Natural killer cell treated with Interleukin-12 subunit alpha and Interleukin-12 subunit beta and Interleukin-15 and Interleukin-18, amount 100 ng/mL, for 72 hours (primary cell): ENCODE measurements around the gene SCLY. TPM values are rescaled to one million over a fixed set of nuclear protein-coding genes. Genes with fewer than 3 reads are reported as not detected.

ENCODE experiments used
- ATAC-seq, 2 donors: fragments of 150-1000 bp; cut with Tn5 transposase in 1 of 2; sonication (Bioruptor Pico), chemical (Tn5 transposase) in 1 of 2; 2 replicates each; pipeline ENCODE4 v1.10.0; 2021
- DNase-seq: peaks from one replicate; pipeline ENCODE4 v3.0.0; 2022; ENCODE audit warnings: low spot score
- H3K27ac Mint-ChIP-seq, 2 donors: 1 replicate in 1 of 2; 2 replicates in 1 of 2; pipeline ENCODE4 v1.8.0; 2022; ENCODE audit warnings: mixed read lengths in 2 of 2, mild to moderate bottlenecking in 1 of 2, moderate library complexity in 1 of 2
- H3K27me3 Mint-ChIP-seq, 2 donors: 1 replicate in 1 of 2; 2 replicates in 1 of 2; pipeline ENCODE4 v1.8.0; 2022; ENCODE audit warnings: mixed read lengths in 2 of 2
- H3K36me3 Mint-ChIP-seq: one replicate; pipeline ENCODE4 v1.8.0; 2022; ENCODE audit warnings: mixed read lengths
- H3K4me1 Mint-ChIP-seq, 2 donors: 1 replicate in 1 of 2; 2 replicates in 1 of 2; pipeline ENCODE4 v1.8.0; 2022; ENCODE audit warnings: low read depth in 2 of 2, mixed read lengths in 2 of 2, mild to moderate bottlenecking in 1 of 2
- H3K4me3 Mint-ChIP-seq: one replicate; pipeline ENCODE4 v1.8.0; 2022; ENCODE audit warnings: mixed read lengths
- H3K9me3 Mint-ChIP-seq: 2 replicates; pipeline ENCODE4 v1.8.0; 2022; ENCODE audit warnings: mixed read lengths
- total RNA-seq, 2 donors: library from RNA; stranded (reverse); gene quantifications; one replicate each; pipeline ENCODE4 v1.2.3, GENCODE V29; 2022

The SCLY gene
- total RNA-seq, 2 donors from 2014 or later: 46.5 to 99.5 TPM

- no peaks in the 10 kb centered on the region for H3K36me3 Mint-ChIP-seq
- no peaks in the 10 kb centered on the region for H3K4me1 Mint-ChIP-seq
- H3K27ac Mint-ChIP-seq: no peak overlapping the region
- ATAC-seq (no peak), DNase-seq (peak; percentile 49)
- no peaks in the 10 kb centered on the region for H3K9me3 Mint-ChIP-seq
- H3K27me3 Mint-ChIP-seq: peaks cover 0 to 14% of the 10 kb centered on the region in 2 donors
- H3K4me3 Mint-ChIP-seq: no peak overlapping the region
These were observed 60.9 kb downstream of the SCLY start for GRCh38 chr2:238121511-238122286.

DNA sequence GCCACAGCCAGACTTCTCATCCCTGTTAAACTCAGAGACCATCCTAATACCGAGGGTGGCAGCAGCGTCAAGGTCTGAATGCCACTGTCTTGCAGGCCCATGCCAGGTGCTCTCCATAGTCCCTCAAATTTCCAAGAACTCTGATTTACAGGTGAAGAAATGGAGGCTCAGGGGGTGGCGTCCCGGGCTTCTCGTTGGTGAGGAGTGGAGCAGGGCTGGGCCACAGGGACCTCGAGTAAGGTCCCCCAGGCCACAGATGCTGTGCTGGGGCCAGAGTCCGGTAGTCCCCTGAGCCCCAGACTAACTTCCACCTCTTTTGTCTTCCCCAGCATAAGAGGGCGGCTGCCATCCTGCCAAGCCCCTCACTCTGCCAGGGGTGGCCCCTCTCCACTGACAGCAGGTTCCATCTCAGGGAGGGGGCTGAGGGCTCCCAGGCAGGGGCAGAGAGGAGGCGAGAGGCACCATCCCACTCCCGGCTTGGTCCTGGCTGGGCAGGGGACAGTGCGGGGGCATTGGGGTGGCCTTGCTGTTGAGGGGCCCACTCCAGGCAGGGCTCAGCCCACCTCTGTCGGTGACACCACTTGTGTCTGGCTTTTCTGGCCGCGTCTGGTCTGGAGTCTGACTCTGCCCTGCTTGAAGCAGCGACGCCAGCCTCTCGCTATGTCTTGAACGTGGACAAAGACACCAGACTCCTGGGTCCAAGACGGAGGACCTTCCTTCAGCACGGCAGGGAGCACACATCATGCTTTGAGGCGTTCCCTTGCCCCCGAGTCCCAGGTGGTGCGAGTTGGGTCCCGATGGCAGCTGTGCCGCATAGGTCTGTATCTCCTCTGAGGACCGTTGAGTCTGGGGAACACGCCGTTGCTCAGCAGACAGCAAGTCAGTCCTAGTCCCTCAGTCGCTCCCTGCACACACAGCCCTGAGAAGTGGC is 61.8 kb downstream of the SCLY start:
- no peak for ATAC-seq
- peak; percentile 49 for DNase-seq
- Mint-ChIP-seq H3K9me3 (no peaks in the 10 kb centered on the region), H3K27ac (no peak overlapping the region), H3K4me1 (no peaks in the 10 kb centered on the region), H3K4me3 (no peak overlapping the region), H3K36me3 (no peaks in the 10 kb centered on the region), H3K27me3 (peaks cover 0 to 12% of the 10 kb centered on the region in 2 donors)

DNA sequence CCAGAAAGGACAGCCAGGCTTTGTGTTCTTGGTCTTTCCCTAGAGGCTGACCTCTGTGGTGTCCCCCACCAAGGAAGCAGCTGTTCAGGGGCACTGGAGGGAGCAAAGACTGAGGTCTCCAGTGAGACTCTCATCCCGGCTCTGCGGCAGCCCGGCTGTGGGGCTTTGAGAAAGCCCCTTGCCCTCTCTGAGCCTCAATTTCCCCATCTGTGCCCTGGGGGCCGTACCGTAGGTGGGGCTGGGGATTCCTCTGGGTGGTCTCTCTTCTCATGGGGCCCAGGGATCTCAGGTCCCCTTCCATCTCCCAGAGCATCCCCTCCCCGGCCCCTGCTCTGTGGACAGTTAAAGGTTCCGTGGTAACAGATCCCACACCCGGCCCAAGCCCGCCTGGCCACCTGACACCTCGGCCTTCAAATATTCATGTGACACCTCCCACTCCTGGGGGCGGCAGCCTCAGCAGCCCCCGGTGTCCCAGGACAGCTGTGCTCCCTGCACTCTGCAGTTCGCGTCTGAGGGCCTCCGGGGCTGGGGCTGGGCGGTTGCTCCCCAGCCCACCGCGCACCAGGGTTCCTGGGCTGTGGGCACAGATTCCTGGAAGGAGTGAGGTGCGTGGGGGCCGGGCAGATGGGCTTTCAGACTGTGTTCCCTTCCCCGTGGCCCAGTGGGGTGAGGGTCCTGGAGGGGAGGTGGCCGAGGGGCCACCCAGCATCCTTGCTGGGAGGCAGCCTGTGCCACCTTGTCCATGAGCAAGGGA is 62.6 kb downstream of the SCLY start:
- H3K36me3 Mint-ChIP-seq: no peaks in the 10 kb centered on the region
- DNase-seq (peak; percentile 50), ATAC-seq (no peak)
- H3K9me3 Mint-ChIP-seq: no peaks in the 10 kb centered on the region
- no peak overlapping the region for H3K4me3 Mint-ChIP-seq
- no peak overlapping the region for H3K27ac Mint-ChIP-seq
- H3K4me1 Mint-ChIP-seq: no peaks in the 10 kb centered on the region
- peaks cover 0 to 7% of the 10 kb centered on the region in 2 donors for H3K27me3 Mint-ChIP-seq

- Mint-ChIP-seq H3K4me3 (no peak overlapping the region), H3K9me3 (no peaks in the 10 kb centered on the region), H3K4me1 (no peaks in the 10 kb centered on the region), H3K36me3 (no peaks in the 10 kb centered on the region), H3K27ac (no peak overlapping the region), H3K27me3 (peaks cover 0 to 2% of the 10 kb centered on the region in 2 donors)
- no peak for ATAC-seq
- DNase-seq: peak; percentile 50
These were observed 63.2 kb downstream of the SCLY start for GRCh38 chr2:238123991-238124470.

GRCh38 chr2:238124488-238125126 is 63.8 kb downstream of the SCLY start:
- Mint-ChIP-seq H3K4me3 (no peak overlapping the region), H3K27me3 (no peaks in the 10 kb centered on the region), H3K27ac (no peak overlapping the region), H3K9me3 (no peaks in the 10 kb centered on the region), H3K4me1 (no peaks in the 10 kb centered on the region), H3K36me3 (no peaks in the 10 kb centered on the region)
- ATAC-seq (no peak), DNase-seq (peak; percentile 41)

GRCh38 chr2:238125127-238125885 is 64.5 kb downstream of the SCLY start:
- H3K27ac Mint-ChIP-seq: no peak overlapping the region
- no peak for ATAC-seq
- no peaks in the 10 kb centered on the region for H3K27me3 Mint-ChIP-seq

DNA sequence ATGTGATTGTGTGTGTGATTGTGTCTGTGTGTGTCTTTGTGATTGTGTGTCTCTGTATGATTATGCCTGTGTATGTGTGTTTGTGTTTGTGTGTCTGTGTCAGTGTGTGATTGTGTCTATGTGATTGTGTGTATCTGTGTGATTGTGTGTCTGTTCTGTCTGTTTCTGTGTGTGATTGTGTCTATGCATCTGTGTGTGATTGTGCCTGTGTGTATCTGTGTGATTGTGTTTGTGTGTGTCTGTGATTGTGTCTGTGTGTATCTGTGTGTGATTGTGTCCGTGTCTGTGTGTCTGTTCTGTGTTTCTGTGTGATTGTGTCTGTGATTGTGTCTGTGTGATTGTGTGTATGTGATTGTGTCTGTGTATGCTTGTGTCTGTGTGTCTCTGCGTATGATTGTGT is 65.5 kb downstream of the SCLY start:
- no peaks in the 10 kb centered on the region for H3K4me1 Mint-ChIP-seq
- ATAC-seq (no peak), DNase-seq (no peak)
- no peak overlapping the region for H3K4me3 Mint-ChIP-seq
- H3K36me3 Mint-ChIP-seq: no peaks in the 10 kb centered on the region
- H3K27me3 Mint-ChIP-seq: no peaks in the 10 kb centered on the region
- no peak overlapping the region for H3K27ac Mint-ChIP-seq
- no peaks in the 10 kb centered on the region for H3K9me3 Mint-ChIP-seq

More at GRCh38 chr2:238125127-238125885, 64.5 kb downstream of the SCLY start:
- Mint-ChIP-seq H3K36me3 (no peaks in the 10 kb centered on the region), H3K4me3 (no peak overlapping the region), H3K9me3 (no peaks in the 10 kb centered on the region), H3K4me1 (no peaks in the 10 kb centered on the region)
- DNase-seq: peak; percentile 49

- Mint-ChIP-seq H3K36me3 (no peaks in the 10 kb centered on the region), H3K4me3 (no peak overlapping the region), H3K27me3 (no peaks in the 10 kb centered on the region), H3K27ac (no peak overlapping the region), H3K9me3 (no peaks in the 10 kb centered on the region), H3K4me1 (no peaks in the 10 kb centered on the region)
- ATAC-seq: no peak
- no peak for DNase-seq
These were observed 66.0 kb downstream of the SCLY start for GRCh38 chr2:238126775-238127164.

DNA sequence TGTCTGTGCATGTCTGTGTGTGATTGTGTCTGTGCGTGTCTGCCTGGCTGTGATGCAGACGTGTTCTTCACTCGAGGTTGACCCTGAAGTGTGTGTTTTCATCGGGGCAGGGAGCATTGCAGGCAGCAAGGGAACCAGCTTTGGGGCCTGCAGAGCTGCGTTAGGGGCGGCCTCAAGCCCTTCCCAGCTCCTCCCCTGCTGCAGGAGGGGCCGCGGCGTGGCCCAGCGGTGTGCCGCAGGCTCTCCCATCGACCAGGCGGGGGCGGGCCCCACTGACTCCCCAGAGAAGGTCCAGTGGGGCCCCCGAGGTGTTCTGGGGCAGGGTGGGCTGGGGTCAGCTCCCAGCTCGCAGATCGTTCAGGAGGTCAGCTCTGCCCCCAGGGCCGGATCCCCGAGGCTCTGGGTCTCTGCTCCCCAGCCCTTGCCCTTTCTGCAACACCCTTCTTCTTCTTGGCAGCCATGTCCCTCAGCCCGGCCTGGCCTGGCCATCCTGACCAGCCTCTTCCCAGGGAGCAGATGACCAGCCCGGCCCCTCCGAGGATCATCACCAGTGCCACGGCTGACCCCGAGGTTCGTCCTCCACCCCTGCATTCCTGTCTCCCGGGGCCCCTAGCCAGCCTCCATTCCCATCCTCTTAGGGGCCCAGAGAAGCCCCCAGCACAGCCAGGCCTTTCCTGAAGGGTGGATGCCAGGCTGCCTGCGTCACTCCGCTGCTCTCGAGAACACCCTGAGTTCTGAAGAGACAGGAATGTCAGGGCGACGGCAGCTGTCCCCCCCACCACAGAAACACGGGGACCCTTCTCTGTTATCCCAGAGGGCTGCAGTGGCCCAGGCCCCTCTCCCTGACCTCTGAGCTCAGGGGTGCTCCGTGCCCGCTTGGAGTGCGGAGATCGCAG is 66.6 kb downstream of the SCLY start:
- ATAC-seq: peak in 1 of 2 donors; percentile 65
- Mint-ChIP-seq H3K36me3 (no peaks in the 10 kb centered on the region), H3K27ac (no peak overlapping the region), H3K4me3 (no peak overlapping the region), H3K4me1 (no peaks in the 10 kb centered on the region), H3K27me3 (no peaks in the 10 kb centered on the region), H3K9me3 (no peaks in the 10 kb centered on the region)
- peak; percentile 51 for DNase-seq

DNA sequence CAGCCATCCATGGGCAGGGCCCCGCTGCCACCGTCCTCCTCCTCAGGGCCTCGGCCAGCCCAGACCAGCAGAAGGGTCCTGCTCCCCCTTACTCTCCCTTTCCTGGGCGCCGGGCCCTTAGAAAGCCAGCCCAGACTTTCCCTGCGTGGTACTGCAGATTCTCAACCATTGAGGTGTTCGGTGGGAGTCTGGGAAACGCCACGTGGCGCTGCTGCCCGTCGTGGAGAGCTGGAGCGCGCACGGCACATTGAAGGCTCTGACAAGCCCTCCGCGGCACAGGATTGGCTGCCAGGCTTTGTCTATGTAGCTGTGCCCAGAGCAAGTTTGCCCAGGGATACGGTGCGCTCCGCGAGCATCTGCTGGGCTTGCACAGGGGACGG is 67.2 kb downstream of the SCLY start:
- Mint-ChIP-seq H3K9me3 (no peaks in the 10 kb centered on the region), H3K36me3 (no peaks in the 10 kb centered on the region), H3K27ac (no peak overlapping the region), H3K27me3 (no peaks in the 10 kb centered on the region), H3K4me1 (no peaks in the 10 kb centered on the region), H3K4me3 (no peak overlapping the region)
- peak; percentile 58 for DNase-seq
- ATAC-seq: no peak

DNA sequence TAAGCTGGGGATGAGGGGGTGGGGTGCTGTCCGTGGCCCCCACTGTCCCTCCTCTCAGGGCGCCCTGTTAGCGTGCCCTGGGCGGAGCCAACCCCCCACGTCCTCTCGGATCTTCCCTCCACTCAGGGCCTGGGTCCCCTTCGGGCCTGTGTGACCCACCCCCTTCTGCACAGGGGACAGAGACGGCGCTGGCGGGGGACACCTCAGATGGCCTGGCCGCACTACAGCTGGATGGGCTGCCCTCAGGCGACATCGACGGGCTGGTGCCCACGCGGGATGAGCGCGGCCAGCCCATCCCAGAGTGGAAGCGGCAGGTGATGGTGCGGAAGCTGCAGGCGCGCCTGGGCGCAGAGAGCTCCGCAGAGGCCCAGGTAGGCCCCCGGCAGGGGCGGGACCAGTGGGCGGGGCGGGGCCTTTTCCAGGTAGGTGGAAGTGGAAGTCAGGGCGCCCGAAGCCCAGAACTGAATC is 67.8 kb downstream of the SCLY start:
- H3K27me3 Mint-ChIP-seq: no peaks in the 10 kb centered on the region

More for the DNA sequence above, 67.8 kb downstream of the SCLY start:
- H3K36me3 Mint-ChIP-seq: no peaks in the 10 kb centered on the region
- no peaks in the 10 kb centered on the region for H3K4me1 Mint-ChIP-seq
- no peaks in the 10 kb centered on the region for H3K9me3 Mint-ChIP-seq
- H3K4me3 Mint-ChIP-seq: no peak overlapping the region
- peak; percentile 54 for DNase-seq
- H3K27ac Mint-ChIP-seq: no peak overlapping the region
- no peak for ATAC-seq
